Neural progenitor cell (in vitro differentiated cells): ENCODE results near the gene TSGA10. TPM values are rescaled to one million over a fixed set of nuclear protein-coding genes. Genes with fewer than 3 reads are reported as not detected.

Source experiments
- DNase-seq: peaks from one replicate; pipeline ENCODE4 v3.0.0-alpha.2; 2016; ENCODE audit warnings: low spot score
- H2AFZ ChIP-seq: fragments of 200-600 bp; sonication (generic); replicated peaks from 2 replicates; pipeline ENCODE4 v1.6.1; 2016; ENCODE audit warnings: antibody characterized with exemption
- H3F3A ChIP-seq: fragments of 200-600 bp; sonication (generic); 2 replicates; pipeline ENCODE4 v1.6.1; 2016; ENCODE audit warnings: antibody characterized with exemption, low read depth
- H3K27ac ChIP-seq: fragments of 200-600 bp; sonication (generic); 2 replicates; pipeline ENCODE4 v1.5.1; 2016; ENCODE audit warnings: mild to moderate bottlenecking
- H3K27me3 ChIP-seq: fragments of 200-600 bp; sonication (generic); 2 replicates; pipeline ENCODE4 v1.6.1; 2016; ENCODE audit warnings: mild to moderate bottlenecking, moderate library complexity
- H3K36me3 ChIP-seq: fragments of 200-600 bp; sonication (generic); 2 replicates; pipeline ENCODE4 v1.5.1; 2016
- H3K4me1 ChIP-seq: fragments of 200-600 bp; sonication (generic); 2 replicates; pipeline ENCODE4 v1.6.1; 2016; ENCODE audit warnings: mixed run types
- H3K4me2 ChIP-seq: fragments of 200-600 bp; sonication (generic); 2 replicates; pipeline ENCODE4 v1.6.1; 2016
- H3K4me3 ChIP-seq: fragments of 200-600 bp; sonication (generic); 2 replicates; pipeline ENCODE4 v1.5.1; 2016
- H3K79me2 ChIP-seq: fragments of 200-600 bp; sonication (generic); 2 replicates; pipeline ENCODE4 v1.6.1; 2016; ENCODE audit warnings: low read depth
- H3K9ac ChIP-seq: fragments of 200-600 bp; sonication (generic); 2 replicates; pipeline ENCODE4 v1.6.1; 2016
- H3K9me3 ChIP-seq: fragments of 200-600 bp; sonication (generic); 2 replicates; pipeline ENCODE4 v1.5.1; 2016; ENCODE audit warnings: low read depth
- H4K20me1 ChIP-seq: fragments of 200-600 bp; sonication (generic); 2 replicates; pipeline ENCODE4 v1.6.1; 2016; ENCODE audit warnings: low read depth
- H3K27ac Mint-ChIP-seq: 3 replicates; pipeline ENCODE4 v1.8.0; 2021; ENCODE audit warnings: mixed read lengths
- H3K27me3 Mint-ChIP-seq: 2 replicates; pipeline ENCODE4 v1.8.0; 2022; ENCODE audit warnings: low read depth, mild to moderate bottlenecking, inconsistent platforms, moderate library complexity, mixed read lengths; ENCODE audit not compliant: insufficient read depth
- H3K36me3 Mint-ChIP-seq: 3 replicates; pipeline ENCODE4 v1.8.0; 2021; ENCODE audit warnings: mixed read lengths
- H3K4me1 Mint-ChIP-seq: 3 replicates; pipeline ENCODE4 v1.8.0; 2021; ENCODE audit warnings: mixed read lengths
- H3K4me3 Mint-ChIP-seq: 3 replicates; pipeline ENCODE4 v1.8.0; 2021; ENCODE audit warnings: mild to moderate bottlenecking, moderate library complexity, mixed read lengths
- H3K9me3 Mint-ChIP-seq: 3 replicates; pipeline ENCODE4 v1.8.0; 2020; ENCODE audit warnings: mixed read lengths
- CTCF ChIP-seq: fragments of 200-600 bp; sonication (generic); IDR thresholded peaks from 2 replicates; pipeline ENCODE4 v1.5.1; 2017; ENCODE audit warnings: antibody characterized with exemption, mild to moderate bottlenecking
- EZH2 ChIP-seq: fragments of 200-600 bp; sonication (generic); IDR thresholded peaks from 2 replicates; pipeline ENCODE4 v1.6.1; 2017; ENCODE audit warnings: antibody characterized with exemption, mild to moderate bottlenecking, moderate library complexity
- EZH2phosphoT487 ChIP-seq: fragments of 200-600 bp; sonication (generic); IDR thresholded peaks from 2 replicates; pipeline ENCODE4 v1.6.1; 2017; ENCODE audit warnings: antibody characterized with exemption
- total RNA-seq: library from RNA; depleted of rRNA; stranded (reverse); fragments of >200 nt; gene quantifications from 2 replicates; pipeline ENCODE4 v1.2.3, GENCODE V29; 2015; ENCODE audit warnings: low replicate concordance

The TSGA10 gene
- total RNA-seq, 1 donor from 2014 or later: 5.8 TPM

GRCh38 chr2:99088017-99088416, 66.7 kb downstream of the TSGA10 start:
- no peaks in the 10 kb centered on the region for H3K36me3 Mint-ChIP-seq
- H3K9me3 Mint-ChIP-seq: peaks cover 6% of the 10 kb centered on the region
- no peaks in the 10 kb centered on the region for H3K36me3 ChIP-seq
- no peak overlapping the region for H3K4me3 ChIP-seq
- H3K79me2 ChIP-seq: no peaks in the 10 kb centered on the region
- no peak for TF ChIP-seq EZH2phosphoT487
- no peak for TF ChIP-seq CTCF
- TF ChIP-seq EZH2: no peak
- H4K20me1 ChIP-seq: no peaks in the 10 kb centered on the region
- H3K27ac Mint-ChIP-seq: no peak overlapping the region
- H3K4me1 Mint-ChIP-seq: no peaks in the 10 kb centered on the region
- DNase-seq: no peak
- no peaks in the 10 kb centered on the region for H3K27me3 ChIP-seq
- H3K4me2 ChIP-seq: no peak overlapping the region
- no peaks in the 10 kb centered on the region for H3K4me1 ChIP-seq
- no peak overlapping the region for H2AFZ ChIP-seq
- H3K9ac ChIP-seq: no peak overlapping the region
- peaks cover 2% of the 10 kb centered on the region for H3K27me3 Mint-ChIP-seq
- H3K4me3 Mint-ChIP-seq: no peak overlapping the region
- H3K9me3 ChIP-seq: no peaks in the 10 kb centered on the region
- H3F3A ChIP-seq: no peaks in the 10 kb centered on the region
- no peak overlapping the region for H3K27ac ChIP-seq

DNA sequence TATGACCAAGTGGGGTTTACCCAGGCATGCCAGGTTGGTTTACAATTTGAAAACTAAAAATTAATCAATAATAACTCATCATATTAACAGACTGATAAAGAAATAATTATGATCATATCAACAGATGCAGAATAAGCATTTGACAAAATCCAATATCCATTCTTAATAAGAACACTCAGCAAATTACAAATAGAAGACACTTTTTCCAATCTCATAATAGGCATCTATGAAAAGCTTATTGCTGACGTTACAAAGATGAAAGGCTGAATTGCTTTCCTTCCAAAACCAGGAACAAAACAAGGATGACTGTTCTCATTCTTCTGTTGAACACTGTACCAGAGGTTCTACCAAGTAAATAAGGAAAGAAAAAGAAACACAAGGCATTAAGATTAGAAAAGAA, 68.4 kb downstream of the TSGA10 start:
- Histone ChIP-seq H3K79me2 (no peaks in the 10 kb centered on the region), H2AFZ (no peak overlapping the region), H3K36me3 (no peaks in the 10 kb centered on the region), H3K4me2 (no peak overlapping the region), H3K9me3 (no peaks in the 10 kb centered on the region), H3K27ac (no peak overlapping the region), H3K27me3 (no peaks in the 10 kb centered on the region), H3F3A (no peaks in the 10 kb centered on the region), H3K4me3 (no peak overlapping the region), H4K20me1 (no peaks in the 10 kb centered on the region), H3K9ac (no peak overlapping the region), H3K4me1 (peaks cover 8% of the 10 kb centered on the region)
- no peak for DNase-seq
- no peaks in the 10 kb centered on the region for H3K36me3 Mint-ChIP-seq
- H3K27ac Mint-ChIP-seq: no peak overlapping the region
- no peaks in the 10 kb centered on the region for H3K4me1 Mint-ChIP-seq
- TF ChIP-seq EZH2phosphoT487 (no peak), CTCF (no peak), EZH2 (no peak)
- H3K4me3 Mint-ChIP-seq: no peak overlapping the region
- peaks cover 3% of the 10 kb centered on the region for H3K27me3 Mint-ChIP-seq
- peaks cover 3% of the 10 kb centered on the region for H3K9me3 Mint-ChIP-seq

- peak; percentile 34 for TF ChIP-seq CTCF
- TF ChIP-seq EZH2: no peak
- no peaks in the 10 kb centered on the region for H3K4me1 Mint-ChIP-seq
- peaks cover 3% of the 10 kb centered on the region for H3K27me3 Mint-ChIP-seq
- Histone ChIP-seq H3K36me3 (no peaks in the 10 kb centered on the region), H3K4me3 (no peak overlapping the region), H3K27ac (no peak overlapping the region), H3F3A (no peaks in the 10 kb centered on the region), H3K79me2 (no peaks in the 10 kb centered on the region), H3K9me3 (no peaks in the 10 kb centered on the region), H3K27me3 (no peaks in the 10 kb centered on the region), H3K4me1 (peaks cover 8% of the 10 kb centered on the region), H2AFZ (no peak overlapping the region), H3K4me2 (no peak overlapping the region), H4K20me1 (no peaks in the 10 kb centered on the region), H3K9ac (no peak overlapping the region)
- no peak overlapping the region for H3K4me3 Mint-ChIP-seq
- H3K27ac Mint-ChIP-seq: no peak overlapping the region
- peaks cover 3% of the 10 kb centered on the region for H3K9me3 Mint-ChIP-seq
- peak; percentile 38 for DNase-seq
- H3K36me3 Mint-ChIP-seq: no peaks in the 10 kb centered on the region
Measured at GRCh38 chr2:99085421-99085820, 69.3 kb downstream of the TSGA10 start.
